Measurements from ENCODE around the gene PGAP3. TPM values are rescaled to one million over a fixed set of nuclear protein-coding genes. Genes with fewer than 3 reads are reported as not detected.

Gene PGAP3
- polyA plus RNA-seq, 1 experiment: 20.3 TPM

DNA sequence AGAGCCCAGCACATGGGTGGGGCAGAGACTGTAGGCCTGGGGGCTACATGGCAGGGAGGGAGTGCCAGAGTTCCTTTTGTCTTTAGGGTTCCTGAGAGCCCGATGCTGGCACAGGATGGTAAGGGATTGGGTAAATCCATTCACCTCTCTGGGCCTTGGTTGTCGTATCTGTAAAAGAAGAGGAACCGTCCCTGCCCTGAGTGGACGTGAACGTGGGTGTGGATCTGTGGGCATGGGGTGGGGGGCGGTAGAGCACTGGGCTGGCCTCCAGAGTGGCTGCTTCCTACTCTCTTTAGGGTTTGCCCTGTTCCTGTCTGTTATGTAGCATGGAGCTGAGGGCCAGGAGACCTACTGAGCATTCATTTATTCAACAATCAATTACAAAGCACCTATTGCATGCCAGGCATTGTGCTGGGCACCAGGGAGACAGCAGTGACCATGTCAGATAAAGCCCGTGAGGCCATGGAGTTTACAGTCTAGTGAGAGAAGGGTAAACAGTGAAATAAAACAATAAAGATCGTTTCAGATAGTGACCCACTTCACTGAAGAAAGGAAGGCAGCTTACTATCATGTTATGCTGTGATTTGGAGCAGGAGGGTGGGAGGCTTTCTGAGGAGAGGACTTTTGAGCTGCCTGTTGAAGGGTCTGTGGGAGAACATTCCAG lies 35.8 kb downstream of the PGAP3 start:
- ChIA-PET POLR2A (no interaction called here), CTCF (interaction anchor here (0.7 to 5.8 kb wide), 11 partner anchors 10 to 31 kb away, joined by 3 to 59 read pairs (median 8); partner anchors contain the start of genes PNMT and TCAP)
- no peak for DNase-seq (ENCODE audit: low read depth)
- TF ChIP-seq, protein P1, sequence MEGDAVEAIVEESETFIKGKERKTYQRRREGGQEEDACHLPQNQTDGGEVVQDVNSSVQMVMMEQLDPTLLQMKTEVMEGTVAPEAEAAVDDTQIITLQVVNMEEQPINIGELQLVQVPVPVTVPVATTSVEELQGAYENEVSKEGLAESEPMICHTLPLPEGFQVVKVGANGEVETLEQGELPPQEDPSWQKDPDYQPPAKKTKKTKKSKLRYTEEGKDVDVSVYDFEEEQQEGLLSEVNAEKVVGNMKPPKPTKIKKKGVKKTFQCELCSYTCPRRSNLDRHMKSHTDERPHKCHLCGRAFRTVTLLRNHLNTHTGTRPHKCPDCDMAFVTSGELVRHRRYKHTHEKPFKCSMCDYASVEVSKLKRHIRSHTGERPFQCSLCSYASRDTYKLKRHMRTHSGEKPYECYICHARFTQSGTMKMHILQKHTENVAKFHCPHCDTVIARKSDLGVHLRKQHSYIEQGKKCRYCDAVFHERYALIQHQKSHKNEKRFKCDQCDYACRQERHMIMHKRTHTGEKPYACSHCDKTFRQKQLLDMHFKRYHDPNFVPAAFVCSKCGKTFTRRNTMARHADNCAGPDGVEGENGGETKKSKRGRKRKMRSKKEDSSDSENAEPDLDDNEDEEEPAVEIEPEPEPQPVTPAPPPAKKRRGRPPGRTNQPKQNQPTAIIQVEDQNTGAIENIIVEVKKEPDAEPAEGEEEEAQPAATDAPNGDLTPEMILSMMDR (IDR thresholded peaks at IDR 0.05; ENCODE audit: insufficient read depth, low read depth, low read length): no peak
- peaks cover 8% of the 10 kb centered on the region for H3K36me3 ChIP-seq (ENCODE audit: control insufficient read depth, insufficient read depth, low read length)
- H3K4me3 ChIP-seq (ENCODE audit: low read depth, low read length): no peak overlapping the region
- no peaks in the 10 kb centered on the region for H3K27me3 ChIP-seq (ENCODE audit: control insufficient read depth, insufficient read depth, low read length)

DNA sequence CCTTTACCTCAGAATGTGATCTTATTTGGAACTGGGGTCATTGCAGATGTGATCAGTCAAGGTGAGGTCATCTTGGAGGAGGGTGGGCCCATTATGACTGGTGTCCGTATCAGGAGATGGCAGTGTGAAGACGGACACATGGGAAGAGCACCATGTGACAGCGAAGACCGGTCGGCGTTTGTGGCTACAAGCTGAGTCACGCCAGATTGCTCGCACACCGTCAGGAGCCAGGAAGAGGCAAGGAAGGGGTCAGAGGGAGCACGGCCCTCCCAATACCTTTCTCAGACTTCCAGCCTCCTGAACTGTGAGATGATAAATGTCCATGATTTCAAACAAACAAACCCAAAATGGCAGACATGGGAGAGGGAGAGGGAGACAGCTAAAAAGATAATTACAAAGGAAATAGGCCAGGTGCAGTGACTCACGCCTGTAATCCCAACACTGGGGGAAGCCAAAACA lies 37.7 kb downstream of the PGAP3 start:
- DNase-seq (ENCODE audit: low read depth): no peak
- CTCF ChIA-PET: interaction anchor here (1.5 to 2.1 kb wide), 2 partner anchors 15 to 80 kb away, joined by 3 to 8 read pairs; partner anchors contain the start of gene MIEN1
- peaks cover 4% of the 10 kb centered on the region; the same call in 1 of the 2 replicates for H3K36me3 ChIP-seq (ENCODE audit: control insufficient read depth, insufficient read depth, low read length)
- H3K27me3 ChIP-seq (ENCODE audit: control insufficient read depth, insufficient read depth, low read length): no peaks in the 10 kb centered on the region
- TF ChIP-seq, protein P1 (IDR thresholded peaks at IDR 0.05; ENCODE audit: insufficient read depth, low read depth, low read length): no peak
- no peak overlapping the region for H3K4me3 ChIP-seq (ENCODE audit: low read depth, low read length)
- POLR2A ChIA-PET: no interaction called here

DNA sequence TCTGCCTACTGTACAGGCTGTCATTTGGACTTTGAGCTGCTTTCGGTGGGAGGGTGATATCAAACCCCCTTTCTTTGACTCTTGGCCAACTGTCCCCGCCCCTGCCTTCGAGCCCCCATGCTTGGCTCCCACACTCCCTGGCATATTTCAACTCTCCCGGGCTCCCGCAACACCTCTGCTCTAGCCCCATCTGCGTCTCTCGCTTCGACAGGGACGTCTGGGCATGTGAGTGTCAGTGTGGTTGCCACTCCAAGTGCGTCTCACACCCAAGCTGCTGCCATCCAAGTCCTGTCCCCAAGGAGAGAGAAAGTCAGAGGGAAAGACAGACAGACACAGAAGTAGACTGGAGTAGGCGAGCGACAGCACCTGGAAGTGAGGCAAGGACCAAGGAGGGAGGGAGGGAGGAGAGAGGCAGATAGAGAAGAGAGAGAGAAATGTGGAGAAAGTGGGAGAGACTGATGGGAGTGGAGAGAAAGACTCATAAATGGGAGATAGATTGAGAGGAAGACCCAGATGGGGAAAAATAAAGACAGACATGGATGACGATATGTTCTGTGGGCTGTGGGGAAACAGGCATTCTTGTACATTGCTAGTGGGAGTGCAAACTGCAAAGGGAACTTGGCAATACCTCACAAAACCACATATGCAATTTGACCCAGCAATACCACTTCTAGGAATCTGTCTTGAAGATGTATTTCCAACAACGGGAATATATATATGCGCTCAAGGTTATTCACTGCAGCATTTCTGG lies 39.1 kb downstream of the PGAP3 start:
- Histone ChIP-seq H3K36me3 (ENCODE audit: control insufficient read depth, insufficient read depth, low read length) (peaks cover 1% of the 10 kb centered on the region; the same call in 1 of the 2 replicates), H3K27me3 (ENCODE audit: control insufficient read depth, insufficient read depth, low read length) (no peaks in the 10 kb centered on the region), H3K4me3 (ENCODE audit: low read depth, low read length) (no peak overlapping the region)
- ChIA-PET POLR2A (interaction anchor here (0.7 kb wide), 1 partner anchor 13 kb away, joined by 3 read pairs; no protein-coding TSS in a partner anchor), CTCF (interaction anchor here (0.5 to 13.1 kb wide), 5 partner anchors 20 to 158 kb away, joined by 3 to 107 read pairs (median 3); partner anchors contain the start of gene PNMT)
- TF ChIP-seq, protein P1 (IDR thresholded peaks at IDR 0.05; ENCODE audit: insufficient read depth, low read depth, low read length): no peak
- no peak for DNase-seq (ENCODE audit: low read depth)

DNA sequence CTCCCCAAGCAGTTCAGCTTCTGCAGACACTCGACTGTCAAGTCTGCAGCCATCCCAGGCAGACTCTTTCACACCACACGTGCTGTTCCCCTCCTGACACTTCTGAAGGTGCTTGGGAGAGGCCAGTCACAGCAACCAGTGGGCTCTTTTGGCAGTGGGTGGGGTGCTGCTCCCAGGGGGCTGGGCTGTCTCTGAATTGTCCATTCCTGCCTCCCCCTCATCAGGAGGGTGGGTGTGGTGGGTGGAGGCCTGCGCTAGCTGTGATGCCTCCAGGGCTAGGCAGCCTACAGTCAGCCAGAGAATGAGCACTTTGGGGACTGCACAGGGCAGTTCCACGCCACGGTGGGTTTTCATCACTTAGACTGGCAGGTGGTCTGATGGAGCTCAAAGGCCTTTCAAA lies 40.6 kb downstream of the PGAP3 start:
- CTCF ChIA-PET: interaction anchor here (0.8 to 13.1 kb wide), 4 partner anchors 12 to 53 kb away, joined by 3 to 107 read pairs (median 4); partner anchors contain the start of gene PNMT
- POLR2A ChIA-PET: no interaction called here
- H3K27me3 ChIP-seq (ENCODE audit: control insufficient read depth, insufficient read depth, low read length): no peaks in the 10 kb centered on the region
- no peaks in the 10 kb centered on the region for H3K36me3 ChIP-seq (ENCODE audit: control insufficient read depth, insufficient read depth, low read length)
- no peak for DNase-seq (ENCODE audit: low read depth)
- TF ChIP-seq, protein P1 (IDR thresholded peaks at IDR 0.05; ENCODE audit: insufficient read depth, low read depth, low read length): no peak
- no peak overlapping the region for H3K4me3 ChIP-seq (ENCODE audit: low read depth, low read length)

DNA sequence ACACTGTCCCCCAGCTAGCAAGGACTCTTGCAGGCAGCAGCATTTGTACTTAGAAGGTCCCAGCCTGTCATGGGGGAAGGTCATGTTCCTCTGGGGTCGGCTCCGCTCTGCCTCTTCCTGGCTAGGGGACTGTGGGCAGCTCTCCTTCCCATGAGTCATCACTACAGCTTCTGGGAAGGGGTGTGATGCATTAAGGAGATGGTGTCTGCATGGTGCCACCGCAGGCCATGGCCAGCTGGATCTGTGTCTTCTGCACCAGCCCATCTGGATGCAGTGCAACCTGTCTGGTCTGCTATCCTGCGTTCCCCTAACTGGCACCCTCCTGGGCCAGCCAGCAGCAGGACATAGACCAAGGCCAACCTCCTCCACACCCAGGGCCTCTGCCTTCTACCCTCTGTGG lies 44.6 kb downstream of the PGAP3 start:
- Histone ChIP-seq H3K27me3 (ENCODE audit: control insufficient read depth, insufficient read depth, low read length) (no peaks in the 10 kb centered on the region), H3K36me3 (ENCODE audit: control insufficient read depth, insufficient read depth, low read length) (no peaks in the 10 kb centered on the region), H3K4me3 (ENCODE audit: low read depth, low read length) (no peak overlapping the region)
- DNase-seq (ENCODE audit: low read depth): no peak
- CTCF ChIA-PET: interaction anchor here (0.6 to 13.1 kb wide), 5 partner anchors 9 to 436 kb away, joined by 3 to 107 read pairs (median 24); no protein-coding TSS in a partner anchor
- POLR2A ChIA-PET: no interaction called here
- TF ChIP-seq, protein P1 (IDR thresholded peaks at IDR 0.05; ENCODE audit: insufficient read depth, low read depth, low read length): no peak

All from BJ (cell line).